Right lobe of liver (tissue), 6 donors: ENCODE measurements around the gene AKR1C3. TPM values are rescaled to one million over a fixed set of nuclear protein-coding genes. Genes with fewer than 3 reads are reported as not detected.
A peak's percentile ranks its signal among the peaks of the same experiment; 100 is the strongest.

Experiments
- ATAC-seq, 4 donors: fragments of 200-7000 bp; cut with Tn5 transposase; one replicate each; pipeline ENCODE4 v1.9.1; 2020; ENCODE audit warnings: mild to moderate bottlenecking in 4 of 4, moderate library complexity in 4 of 4
- DNase-seq, 3 donors: peaks; one replicate each; pipeline ENCODE4 v3.0.0-alpha.2; 2020
- H3K27ac ChIP-seq, 3 donors: fragments of 200-600 bp; one replicate each; pipeline ENCODE4 v1.8.0; 2022
- H3K27me3 ChIP-seq, 2 donors: fragments of 200-600 bp; one replicate each; pipeline ENCODE4 v1.8.0; 2022
- H3K36me3 ChIP-seq, 4 donors: fragments of 200-600 bp; sonication (generic) in 1 of 4; one replicate each; pipeline versions ENCODE4 v1.5.1 to v1.8.0; 2017 to 2022; ENCODE audit warnings: control low read depth in 1 of 4
- H3K4me1 ChIP-seq, 4 donors: fragments of 200-600 bp; sonication (generic) in 1 of 4; one replicate each; pipeline versions ENCODE4 v1.5.1 to v1.8.0; 2017 to 2022; ENCODE audit warnings: control low read depth in 1 of 4
- H3K4me3 ChIP-seq, 3 donors: fragments of 200-600 bp; one replicate each; pipeline ENCODE4 v1.8.0; 2022
- H3K9me3 ChIP-seq, 4 donors: fragments of 200-600 bp; sonication (generic) in 1 of 4; one replicate each; pipeline versions ENCODE4 v1.5.1 to v1.8.0; 2017 to 2022; ENCODE audit warnings: control low read depth in 1 of 4
- CTCF ChIP-seq, 4 donors: fragments of 200-600 bp in 3 of 4; fragments of 450-650 bp in 1 of 4; IDR thresholded peaks; one replicate each; pipeline versions ENCODE4 v1.5.1 to v1.8.0; 2016 to 2022; ENCODE audit warnings: antibody characterized with exemption in 4 of 4, mild to moderate bottlenecking in 2 of 4
- POLR2A ChIP-seq: fragments of 450-650 bp; IDR thresholded peaks from one replicate; pipeline ENCODE4 v1.6.1; 2017; ENCODE audit warnings: antibody characterized with exemption, mild to moderate bottlenecking
- WGBS: methylation state at CpG from one replicate; pipeline ENCODE4 v1.1.6; 2018; ENCODE audit warnings: low coverage, low lambda C conversion rate; ENCODE audit not compliant: insufficient coverage; ENCODE audit errors: missing lambda C conversion rate; 5-methylcytosine and 5-hydroxymethylcytosine counted together
- intact Hi-C, 2 donors: fragments of 100-400 bp; cut with DNase I; formaldehyde crosslinking; loops; one replicate each; pipeline versions ENCODE4 v1.11.2 to v1.14.1; 2022
- small RNA-seq, 2 experiments: library from RNA; depleted of rRNA; stranded (forward); fragments of <200 nt; gene quantifications; one replicate each; pipeline ENCODE3, GENCODE V24; 2016
- total RNA-seq, 6 experiments: library from RNA; depleted of rRNA in 2 of 6; stranded (reverse); fragments of >200 nt in 2 of 6; fragmentation: NEBNext Ultra II Directional in 3 of 6; extraction: Animal tissue kit (Norgen Biotek cat#: 25700) in 3 of 6; gene quantifications; one replicate each; pipeline versions ENCODE4 v1.1.0 to v1.2.4, GENCODE V29; 2016 to 2023
- donor health status: DM: no; HTN: yes; CAD: no.
- donor health status: DM: no; HTN: no; CAD: no.
- donor health status: DM: no; HTN: no; CAD: no.
- donor health status: DM: no; HTN: yes; CAD: no.
- donor health status: DM: no; HTN: yes; CAD: no.

AKR1C3 gene
- total RNA-seq, 6 experiments from 2014 or later: 169 to 782 (median 334) TPM

GRCh38 chr10:5147981-5148677, 53.9 kb downstream of the AKR1C3 start:
- intact Hi-C loops: no loop called here

GRCh38 chr10:5148678-5149032, 54.4 kb downstream of the AKR1C3 start:
- TF ChIP-seq CTCF (IDR thresholded peaks at IDR 0.05) (no peak), POLR2A (no peak)
- 73% methylated on average over 1 of the region's 1 CpG for WGBS
- no peak for ATAC-seq
- H3K4me3 ChIP-seq: no peak overlapping the region
- H3K27me3 ChIP-seq: no peaks in the 10 kb centered on the region
- peaks cover 0 to 40% (median 11%) of the 10 kb centered on the region in 4 donors for H3K4me1 ChIP-seq
- peaks cover 0 to 5% (median 0%) of the 10 kb centered on the region in 4 donors for H3K9me3 ChIP-seq
- H3K27ac ChIP-seq: peak overlapping the region in 2 of 3 donors; percentile 9 to 91
- no peak for DNase-seq
- intact Hi-C loops: no loop called here
- H3K36me3 ChIP-seq: peaks cover 0 to 13% (median under 1%) of the 10 kb centered on the region in 4 donors

More at GRCh38 chr10:5147981-5148677, 53.9 kb downstream of the AKR1C3 start:
- ATAC-seq: peak; percentile 63 to 75 (median 70)
- no peaks in the 10 kb centered on the region for H3K27me3 ChIP-seq
- peak overlapping the region in 2 of 3 donors; percentile 51 to 91 for H3K27ac ChIP-seq
- peaks cover 0 to 5% (median 0%) of the 10 kb centered on the region in 4 donors for H3K9me3 ChIP-seq
- peaks cover 0 to 7% (median 0%) of the 10 kb centered on the region in 4 donors for H3K36me3 ChIP-seq
- no peak overlapping the region for H3K4me3 ChIP-seq
- WGBS: 20% methylated on average over 3 of the region's 3 CpGs
- TF ChIP-seq CTCF (IDR thresholded peaks at IDR 0.05) (no peak), POLR2A (no peak)
- peaks cover 0 to 44% (median 11%) of the 10 kb centered on the region in 4 donors for H3K4me1 ChIP-seq
- no peak for DNase-seq

- peaks cover 0 to 5% (median 0%) of the 10 kb centered on the region in 4 donors for H3K9me3 ChIP-seq
- H3K4me1 ChIP-seq: peaks cover 0 to 37% (median 11%) of the 10 kb centered on the region in 4 donors
- intact Hi-C loops: no loop called here
- 100% methylated on average over 2 of the region's 3 CpGs for WGBS
- H3K27me3 ChIP-seq: no peaks in the 10 kb centered on the region
- no peak overlapping the region for H3K27ac ChIP-seq
- H3K4me3 ChIP-seq: no peak overlapping the region
- ATAC-seq (no peak), DNase-seq (no peak)
- no peak for TF ChIP-seq CTCF (IDR thresholded peaks at IDR 0.05)
- no peak for TF ChIP-seq POLR2A
- H3K36me3 ChIP-seq: peaks cover 0 to 36% (median 13%) of the 10 kb centered on the region in 4 donors
Measured at GRCh38 chr10:5151076-5151475, 56.9 kb downstream of the AKR1C3 start.

GRCh38 chr10:5155951-5156350, 61.7 kb downstream of the AKR1C3 start:
- intact Hi-C loops: no loop called here
- Histone ChIP-seq H3K9me3 (no peaks in the 10 kb centered on the region), H3K4me1 (no peaks in the 10 kb centered on the region), H3K27me3 (no peaks in the 10 kb centered on the region), H3K4me3 (no peak overlapping the region), H3K27ac (no peak overlapping the region), H3K36me3 (peaks cover 0 to 81% (median 37%) of the 10 kb centered on the region in 4 donors)
- no peak for DNase-seq
- 47% methylated on average over 1 of the region's 1 CpG for whole genome bisulfite sequencing
- no peak for TF ChIP-seq CTCF (IDR thresholded peaks at IDR 0.05)
- no peak for TF ChIP-seq POLR2A
- no peak for ATAC-seq

Small RNA genes lying within 50 kb of the gene (small RNA-seq; reads per million reads assigned to genes)
- 0 reads per million in 2 experiments for gene RF00096

Other genes with a start within 250 kb of the AKR1C3 start
- gene AKR1C1, start 131.0 kb upstream of the AKR1C3 start, total RNA-seq: 1,000 to 10,000 TPM in 1 of 6 experiments, 100 to 1,000 TPM in 5; 347 to 1,090 (median 533) TPM
- 1,000 to 10,000 TPM in 2 of 6 experiments, 100 to 1,000 TPM in 4; 203 to 2,018 (median 421) TPM for gene AKR1C2, start 90.6 kb upstream of the AKR1C3 start, total RNA-seq
- 10 to 100 TPM in 3 of 6 experiments, 1 to 10 TPM in 3; 6.4 to 25.1 (median 12.5) TPM for gene AKR1C8, start 90.7 kb downstream of the AKR1C3 start, total RNA-seq
- 100 to 1,000 TPM; 172 to 471 (median 220) TPM for gene AKR1C4, start 102.4 kb downstream of the AKR1C3 start, total RNA-seq